ENCODE measurements around the gene IL22. TPM values are rescaled to one million over a fixed set of nuclear protein-coding genes. Genes with fewer than 3 reads are reported as not detected.

Gene IL22
- total and polyA plus RNA-seq, 9 of the 15 experiments (the other 6 are each of a cell fraction or from before 2014, with no cell fraction given) = not detected

DNA sequence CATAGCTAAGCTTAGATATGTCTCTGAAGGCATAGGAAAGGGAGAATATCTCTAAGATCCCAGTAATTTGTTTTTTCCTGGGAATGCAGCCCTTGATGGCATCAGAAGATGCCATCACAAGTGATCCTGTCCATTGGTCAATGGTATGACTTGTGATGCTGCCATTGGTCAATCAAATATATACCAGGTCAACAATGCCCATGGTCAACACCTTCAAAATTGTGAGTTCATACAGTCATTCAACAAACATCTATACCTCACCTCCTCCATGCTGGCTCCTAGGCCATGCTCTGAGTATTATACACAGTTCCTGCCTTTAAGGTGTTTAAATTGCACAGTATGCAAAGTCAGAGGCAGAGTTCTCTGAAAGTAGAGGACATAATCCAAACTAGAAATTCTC is 19.3 kb upstream of the IL22 start (continued):
- TF ChIP-seq ZNF518B (CRISPR knock-in tag; IDR thresholded peaks at IDR 0.05) (no peak), ARID2 (IDR thresholded peaks at IDR 0.05) (no peak), HDAC2 (IDR thresholded peaks at IDR 0.05) (no peak), GABPB1 (CRISPR knock-in tag; IDR thresholded peaks at IDR 0.05) (no peak), CBX1 (IDR thresholded peaks at IDR 0.05; ENCODE audit: low read depth) (no peak), CBX2 (IDR thresholded peaks at IDR 0.05; ENCODE audit: insufficient read depth, low read length, poor library complexity, severe bottlenecking) (no peak), ZNF174 (CRISPR knock-in tag; IDR thresholded peaks at IDR 0.05) (no peak)
- TF ChIP-seq, protein P1, sequence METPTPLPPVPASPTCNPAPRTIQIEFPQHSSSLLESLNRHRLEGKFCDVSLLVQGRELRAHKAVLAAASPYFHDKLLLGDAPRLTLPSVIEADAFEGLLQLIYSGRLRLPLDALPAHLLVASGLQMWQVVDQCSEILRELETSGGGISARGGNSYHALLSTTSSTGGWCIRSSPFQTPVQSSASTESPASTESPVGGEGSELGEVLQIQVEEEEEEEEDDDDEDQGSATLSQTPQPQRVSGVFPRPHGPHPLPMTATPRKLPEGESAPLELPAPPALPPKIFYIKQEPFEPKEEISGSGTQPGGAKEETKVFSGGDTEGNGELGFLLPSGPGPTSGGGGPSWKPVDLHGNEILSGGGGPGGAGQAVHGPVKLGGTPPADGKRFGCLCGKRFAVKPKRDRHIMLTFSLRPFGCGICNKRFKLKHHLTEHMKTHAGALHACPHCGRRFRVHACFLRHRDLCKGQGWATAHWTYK (CRISPR knock-in tag; IDR thresholded peaks at IDR 0.05) = no peak
